ENCODE results near the gene APOL1.
"Not testable (repeated sequence)": the region's sequence is repeated elsewhere in the genome, so short reads cannot be mapped to it uniquely, and the experiment has no call there.

APOL1 gene

GRCh38 chr22:36245805-36246356, 7.1 kb upstream of the APOL1 start:
- no peak for DNase-seq (ENCODE audit: low spot score)

DNA sequence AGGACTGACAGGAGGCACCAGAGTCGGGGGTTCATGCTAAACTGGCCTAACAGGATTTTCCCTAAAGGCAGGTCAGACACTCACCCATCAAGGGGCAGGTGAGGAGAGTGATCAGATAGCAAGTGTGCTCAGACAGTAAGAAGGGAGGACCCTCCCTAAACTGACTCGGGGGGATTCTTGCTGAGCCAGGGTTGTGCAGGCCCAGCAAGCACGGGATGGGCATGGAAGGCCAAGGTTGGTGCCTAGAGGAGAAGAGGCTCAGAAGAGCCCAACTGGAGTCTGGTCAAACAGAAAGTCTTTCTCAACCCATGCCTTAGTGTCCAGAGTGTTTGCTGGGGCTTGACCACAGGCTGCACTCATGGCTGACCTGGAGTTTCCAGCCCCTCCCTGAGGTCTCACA, 6.2 kb upstream of the APOL1 start:
- DNase-seq (ENCODE audit: low spot score), result no peak

GRCh38 chr22:36247955-36248354, 5.0 kb upstream of the APOL1 start:
- DNase-seq (ENCODE audit: low spot score), result no peak

DNA sequence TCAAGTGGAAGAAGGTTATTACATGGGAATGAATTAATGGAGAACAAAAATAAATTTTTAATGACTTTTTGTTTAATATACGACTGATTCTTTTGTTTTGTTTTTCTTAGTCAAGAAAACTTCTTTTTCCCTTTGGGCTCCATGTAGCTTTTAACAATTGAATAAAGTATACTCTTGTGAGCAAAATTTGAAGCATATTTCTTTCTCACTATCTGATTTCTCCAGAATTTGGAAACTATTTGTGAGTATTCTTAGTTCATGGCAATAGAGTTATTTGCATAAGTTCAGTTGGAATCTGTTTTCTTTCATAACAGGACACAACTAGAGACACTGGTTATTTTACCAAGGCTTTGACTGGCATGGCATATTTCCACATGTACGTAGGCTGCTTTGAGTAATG, 3.8 kb upstream of the APOL1 start:
- DNase-seq (ENCODE audit: low spot score), result no peak

- not testable (repeated sequence) for DNase-seq (ENCODE audit: low spot score)
Measured at GRCh38 chr22:36250292-36250960, 2.5 kb upstream of the APOL1 start.

DNA sequence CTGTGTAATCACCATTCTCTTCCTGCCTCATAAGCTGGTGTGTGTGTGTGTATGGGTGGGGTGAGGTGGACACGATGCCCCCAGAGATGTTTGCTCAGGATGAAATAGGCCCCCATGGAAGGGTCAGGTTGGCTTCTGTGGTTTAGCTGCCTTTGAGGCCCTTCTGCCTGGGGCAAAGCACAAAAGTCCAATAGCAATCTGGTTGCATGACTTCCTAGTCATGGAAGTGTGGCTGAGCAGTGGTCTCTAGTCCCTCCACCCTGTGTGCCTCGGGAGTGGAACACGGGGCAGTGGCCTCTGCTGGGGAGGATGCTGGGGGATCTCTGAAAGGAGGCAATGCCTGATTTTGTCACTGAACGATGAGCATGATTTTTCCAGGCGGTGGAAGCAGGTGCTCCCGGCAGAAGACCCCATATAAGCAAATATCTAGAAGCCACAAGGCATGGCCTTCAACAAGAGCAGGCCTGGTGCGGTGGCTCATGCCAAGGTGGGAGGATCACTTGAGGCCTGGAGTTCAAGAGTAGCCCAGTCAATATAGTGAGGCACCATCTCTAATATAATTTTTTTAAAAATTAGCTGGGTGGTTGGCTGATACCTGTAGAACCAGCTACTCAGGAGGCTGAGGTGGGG, 839 bp upstream of the APOL1 start:
- not testable (repeated sequence) for DNase-seq (ENCODE audit: low spot score)

DNA sequence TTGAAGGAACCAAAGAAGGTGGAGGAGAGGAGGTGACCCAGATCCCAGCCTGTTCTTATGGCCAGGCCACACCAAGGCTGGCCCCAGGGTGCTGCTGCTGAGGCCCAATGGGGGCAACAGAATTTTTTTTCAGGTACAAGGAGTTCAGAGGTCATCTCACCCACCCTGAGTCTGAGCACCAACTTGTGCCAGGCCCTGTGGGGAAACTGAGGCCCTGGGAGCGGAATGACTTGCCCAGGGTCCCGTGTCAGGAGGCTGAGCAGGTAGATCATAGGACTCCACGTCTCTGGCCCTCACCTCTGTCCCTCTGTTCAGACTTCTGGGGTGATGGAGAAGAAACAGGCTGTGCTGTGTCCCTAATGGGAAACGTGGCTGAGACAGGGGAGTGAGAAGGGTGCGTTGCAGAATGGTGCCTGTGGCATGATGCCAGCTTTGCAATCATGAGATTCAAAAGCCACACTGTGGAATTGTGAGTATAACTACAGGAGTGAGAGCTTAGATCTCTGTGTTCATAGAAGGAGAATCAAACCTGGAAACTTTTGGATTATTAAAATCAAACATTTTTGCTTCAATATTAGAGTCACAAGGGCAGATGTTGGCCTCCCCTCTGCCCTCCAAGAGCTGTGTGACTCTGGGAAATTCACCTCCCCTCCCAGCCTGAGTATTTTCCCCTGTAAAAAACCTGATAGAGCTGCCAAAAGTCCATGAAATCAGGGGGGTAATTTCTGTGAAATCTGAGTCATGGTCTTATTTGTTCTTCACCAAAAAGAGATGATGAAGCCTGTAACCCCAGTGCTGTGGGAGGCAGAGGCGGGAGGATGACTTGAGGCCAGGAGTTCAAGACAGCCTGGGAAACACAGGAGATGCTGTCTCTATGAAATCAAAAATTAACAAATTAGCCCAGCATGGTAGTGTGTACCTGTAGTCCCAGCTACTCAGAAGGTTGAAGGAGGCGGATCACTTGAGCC, 874 bp downstream of the APOL1 start:
- DNase-seq (ENCODE audit: low spot score), result peak; percentile 64

- DNase-seq (ENCODE audit: low spot score), result not testable (repeated sequence)
Measured at GRCh38 chr22:36255572-36255971, 2.6 kb downstream of the APOL1 start.

- DNase-seq (ENCODE audit: low spot score), result no peak
Measured at GRCh38 chr22:36256478-36256877, 3.5 kb downstream of the APOL1 start.

DNA sequence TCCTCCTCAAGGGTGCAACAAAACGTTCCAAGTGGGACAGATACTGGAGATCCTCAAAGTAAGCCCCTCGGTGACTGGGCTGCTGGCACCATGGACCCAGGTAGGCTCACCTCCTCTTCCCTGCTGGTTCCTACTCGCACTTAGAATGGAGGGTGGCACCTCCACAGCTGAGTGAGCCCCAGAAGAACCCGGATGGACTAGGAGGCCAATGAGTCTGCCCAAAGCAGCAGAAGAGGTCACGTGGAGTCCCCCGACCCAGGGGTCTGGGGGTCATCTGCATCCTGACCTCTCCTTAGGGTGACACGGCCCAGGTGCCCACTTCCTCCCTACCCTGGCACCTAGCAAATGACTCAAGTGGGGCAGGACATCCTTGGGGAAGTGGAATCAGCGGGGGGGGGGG, 4.4 kb downstream of the APOL1 start:
- no peak for DNase-seq (ENCODE audit: low spot score)

DNA sequence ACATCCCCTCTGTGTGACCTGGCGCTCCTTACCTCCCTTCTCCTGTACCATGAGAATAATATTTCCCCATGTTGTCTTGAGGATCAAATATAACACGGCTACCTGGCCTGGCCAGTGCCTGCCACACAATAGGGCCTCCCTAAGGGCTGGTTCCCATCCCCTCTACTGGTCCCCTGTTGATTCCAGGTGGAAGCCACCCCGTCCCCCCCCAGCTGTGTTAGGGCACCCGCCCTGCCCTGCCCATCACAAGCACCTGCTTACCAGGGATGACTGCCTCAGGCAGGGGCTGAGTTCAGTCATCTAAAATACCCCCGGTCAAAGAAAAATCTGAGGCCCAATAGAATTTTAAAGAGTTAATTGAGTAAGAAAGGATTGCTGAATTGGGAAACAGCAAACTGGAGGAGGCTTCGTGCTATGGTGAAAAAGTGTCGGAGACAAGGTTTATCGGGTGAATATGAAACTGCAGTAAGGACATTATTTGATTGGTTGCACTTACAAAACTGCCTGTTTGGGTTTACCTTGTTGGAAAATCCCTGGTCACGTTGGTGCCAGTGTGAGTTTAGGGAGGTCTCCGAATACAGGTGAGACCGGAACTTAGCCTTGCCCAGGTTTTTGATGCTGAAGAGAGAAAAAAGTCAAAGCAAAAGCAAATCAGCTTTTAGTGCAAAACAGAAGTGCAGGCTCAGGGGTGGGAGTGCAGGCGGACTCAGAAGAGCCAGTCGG, 5.2 kb downstream of the APOL1 start:
- DNase-seq (ENCODE audit: low spot score), result no peak

DNA sequence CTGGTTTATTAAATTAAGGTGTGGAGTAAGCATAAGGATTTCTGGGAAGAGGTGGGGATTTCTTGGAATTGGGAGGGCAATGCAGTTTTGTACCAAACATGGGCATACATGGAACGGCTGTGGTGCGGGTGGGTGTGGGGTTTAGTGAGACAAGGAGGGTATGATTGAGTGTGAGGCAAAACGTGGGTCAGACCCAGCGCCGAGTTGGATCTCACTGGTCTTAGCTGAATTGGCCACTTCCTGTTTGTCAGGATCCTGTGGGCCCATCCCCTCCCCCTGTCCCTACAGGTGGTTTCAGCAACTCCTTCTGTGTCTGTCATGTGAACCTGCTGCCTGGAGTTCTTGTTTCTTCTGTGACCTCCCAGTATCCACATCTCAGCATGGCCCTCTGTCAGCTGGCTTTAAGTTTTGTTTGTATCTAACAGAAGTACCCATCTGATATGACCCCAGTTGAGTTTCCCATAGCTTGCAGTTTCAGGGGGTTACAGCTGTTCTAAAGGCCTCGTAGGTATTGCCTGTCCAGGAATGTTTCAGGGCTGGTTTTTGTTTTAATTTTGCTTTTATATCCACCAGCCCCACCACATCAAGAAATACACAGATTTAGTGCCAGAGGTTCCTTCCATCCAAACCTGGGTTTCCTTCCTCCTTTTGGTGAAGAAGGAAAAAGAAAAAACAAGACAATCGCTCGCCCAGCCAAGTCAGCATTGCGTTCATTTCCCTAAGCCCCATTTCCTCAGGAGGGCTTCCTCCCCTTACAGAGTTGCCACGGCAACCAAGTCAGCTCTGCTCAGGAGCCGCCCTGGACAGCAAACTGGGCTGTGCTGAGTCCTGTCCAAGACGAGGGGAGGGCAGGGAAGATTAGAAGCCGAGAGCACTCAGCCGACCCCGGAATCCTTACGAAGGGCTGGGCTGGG, 6.0 kb downstream of the APOL1 start:
- DNase-seq (ENCODE audit: low spot score), result no peak

DNA sequence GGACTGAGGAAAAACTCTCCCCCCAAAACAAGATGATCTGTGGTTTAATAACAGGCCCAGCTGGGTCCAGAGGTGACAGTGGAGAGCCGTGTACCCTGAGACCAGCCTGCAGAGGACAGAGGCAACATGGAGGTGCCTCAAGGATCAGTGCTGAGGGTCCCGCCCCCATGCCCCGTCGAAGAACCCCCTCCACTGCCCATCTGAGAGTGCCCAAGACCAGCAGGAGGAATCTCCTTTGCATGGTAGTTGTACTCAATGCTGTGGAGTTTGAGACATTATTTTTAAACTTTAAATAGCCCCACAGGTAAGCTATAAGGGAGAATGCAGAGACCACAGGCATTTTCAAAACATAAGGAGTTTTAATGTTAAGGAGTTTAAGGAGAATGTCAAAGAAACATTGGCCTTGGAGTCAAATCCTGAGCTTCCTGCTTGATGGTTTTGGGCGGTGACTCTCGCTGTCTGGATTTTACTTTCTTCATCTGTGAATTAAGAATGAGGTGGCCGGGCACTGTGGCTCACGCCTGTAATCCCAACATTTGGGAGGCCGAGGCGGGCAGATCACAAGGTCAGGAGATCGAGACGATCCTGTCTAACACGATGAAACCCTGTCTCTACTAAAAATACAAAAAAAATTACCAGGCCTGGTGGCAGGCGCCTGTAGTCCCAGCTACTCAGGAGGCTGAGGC, 6.8 kb downstream of the APOL1 start:
- DNase-seq (ENCODE audit: low spot score), result no peak

DNA sequence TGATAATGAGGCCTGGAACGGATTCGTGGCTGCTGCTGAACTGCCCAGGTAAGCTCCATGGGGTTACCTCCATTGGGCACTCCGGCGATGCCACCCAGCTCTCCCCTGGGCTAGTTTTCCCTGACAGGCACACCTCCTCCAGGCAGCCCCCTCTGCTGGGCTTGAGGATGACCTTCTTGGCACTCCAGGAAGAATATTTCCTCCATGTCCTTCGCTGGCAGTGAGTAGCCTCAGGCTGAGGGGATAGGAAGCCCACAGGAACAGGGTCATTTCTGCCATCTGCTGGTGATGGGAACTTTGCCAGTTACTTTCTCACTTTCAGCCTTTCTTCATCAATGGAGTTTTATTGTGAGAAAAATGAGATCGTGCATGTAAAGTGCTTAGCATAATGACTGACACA, 8.7 kb downstream of the APOL1 start:
- not testable (repeated sequence) for DNase-seq (ENCODE audit: low spot score)

- not testable (repeated sequence) for DNase-seq (ENCODE audit: low spot score)
Measured at GRCh38 chr22:36262307-36262706, 9.4 kb downstream of the APOL1 start.

DNA sequence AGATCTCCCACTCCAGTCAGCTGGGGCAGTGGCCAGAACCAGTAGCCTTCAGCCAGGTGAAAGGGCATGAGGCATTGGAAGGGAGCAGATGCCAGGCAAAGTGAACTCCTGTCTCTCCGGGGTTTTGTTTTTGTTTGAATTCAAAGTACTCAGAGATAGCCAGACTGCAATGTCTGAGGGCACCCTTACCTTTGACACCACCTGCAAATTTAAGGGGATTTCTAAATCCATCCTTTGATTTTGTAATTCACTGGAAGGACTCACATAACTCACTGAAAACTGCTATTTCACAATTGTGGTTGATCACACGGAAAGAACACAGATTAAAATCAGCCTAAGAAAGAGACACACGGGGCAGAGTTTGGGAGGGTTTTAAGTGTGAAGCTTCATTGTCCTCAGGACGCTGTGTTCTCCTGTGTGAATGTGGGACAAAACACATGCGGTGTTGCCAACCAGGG, 10.3 kb downstream of the APOL1 start:
- DNase-seq (ENCODE audit: low spot score), result not testable (repeated sequence)

- DNase-seq (ENCODE audit: low spot score), result not testable (repeated sequence)
Measured at GRCh38 chr22:36263886-36264664, 11.1 kb downstream of the APOL1 start.

DNA sequence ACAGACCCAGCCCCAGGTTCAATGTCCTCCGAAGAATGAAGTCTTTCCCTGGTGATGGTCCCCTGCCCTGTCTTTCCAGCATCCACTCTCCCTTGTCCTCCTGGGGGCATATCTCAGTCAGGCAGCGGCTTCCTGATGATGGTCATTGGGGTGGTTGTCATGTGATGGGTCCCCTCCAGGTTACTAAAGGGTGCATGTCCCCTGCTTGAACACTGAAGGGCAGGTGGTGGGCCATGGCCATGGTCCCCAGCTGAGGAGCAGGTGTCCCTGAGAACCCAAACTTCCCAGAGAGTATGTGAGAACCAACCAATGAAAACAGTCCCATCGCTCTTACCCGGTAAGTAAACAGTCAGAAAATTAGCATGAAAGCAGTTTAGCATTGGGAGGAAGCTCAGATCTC, 14.1 kb downstream of the APOL1 start:
- no peak for DNase-seq (ENCODE audit: low spot score)

GRCh38 chr22:36267896-36268485, 15.1 kb downstream of the APOL1 start:
- DNase-seq (ENCODE audit: low spot score), result no peak

Data from hematopoietic multipotent progenitor cell treated with erythropoietin and hydrocortisone succinate and interleukin-3 and kit ligand, for 17 days (in vitro differentiated cells).